ENCODE results near the gene FAT4. TPM values are rescaled to one million over a fixed set of nuclear protein-coding genes. Genes with fewer than 3 reads are reported as not detected.
A peak's percentile ranks its signal among the peaks of the same experiment; 100 is the strongest.

FAT4 gene
- total RNA-seq, 2 donors from 2014 or later, result 0.22 to 2.1 TPM

DNA sequence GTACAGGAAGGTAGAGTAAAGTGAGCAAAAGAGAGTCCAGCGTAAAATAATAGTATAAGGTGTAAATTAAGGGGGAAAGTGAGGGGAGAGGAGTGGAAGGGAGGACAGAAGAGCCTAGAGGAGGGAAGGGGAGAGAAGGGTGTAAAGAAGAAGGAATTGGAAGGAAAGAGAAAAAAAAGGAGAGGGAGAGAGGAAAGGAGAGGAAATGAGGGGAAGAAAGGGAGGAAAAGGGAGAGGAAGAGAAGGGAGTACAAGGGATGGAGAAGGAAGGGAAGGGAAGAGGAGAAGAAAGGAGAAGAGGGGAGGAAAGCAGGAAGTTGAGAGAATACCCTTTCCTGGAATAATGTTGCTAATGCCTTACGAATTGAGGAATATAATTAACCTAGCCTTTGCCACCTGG lies 3.3 kb upstream of the FAT4 start:
- H3K36me3 Mint-ChIP-seq (ENCODE audit: low read depth), result no peaks in the 10 kb centered on the region
- H3K4me3 Mint-ChIP-seq, result no peak overlapping the region
- no peak for TF ChIP-seq CTCF (conservative IDR thresholded peaks at IDR 0.05)

GRCh38 chr4:125313497-125313896 lies 1.3 kb upstream of the FAT4 start:
- H3K4me3 ChIP-seq (ENCODE audit: low read length), result no peak overlapping the region
- peaks cover 4% of the 10 kb centered on the region for H3K4me1 ChIP-seq (ENCODE audit: control insufficient read depth, insufficient read depth, low read length)
- DNase-seq, result peak; percentile 76
- peaks cover 13% of the 10 kb centered on the region for H3K4me1 Mint-ChIP-seq
- peaks cover 3% of the 10 kb centered on the region for H3K9me3 Mint-ChIP-seq
- TF ChIP-seq CTCF (conservative IDR thresholded peaks at IDR 0.05), result peak; percentile 97
- H3K27me3 ChIP-seq (ENCODE audit: control insufficient read depth, insufficient read depth, low read length, poor library complexity, severe bottlenecking), result peaks cover 25% of the 10 kb centered on the region
- H3K27ac ChIP-seq (ENCODE audit: low read depth, low read length), result no peak overlapping the region
- no peaks in the 10 kb centered on the region for H3K36me3 Mint-ChIP-seq (ENCODE audit: low read depth)
- no peak overlapping the region for H3K27ac Mint-ChIP-seq
- H3K27me3 Mint-ChIP-seq (ENCODE audit: insufficient read depth), result peaks cover 28% of the 10 kb centered on the region
- no peaks in the 10 kb centered on the region for H3K36me3 ChIP-seq (ENCODE audit: control insufficient read depth, insufficient read depth, low read length)
- no peak overlapping the region for H3K9ac ChIP-seq (ENCODE audit: extremely low read depth, low read length, poor library complexity, severe bottlenecking)
- WGBS, 2 experiments (ENCODE audit: insufficient coverage in 1 of 2, insufficient read length in 1 of 2), result 1 to 2% methylated on average over 4 to 6 of the region's 7 CpGs
- no peak overlapping the region for H3K4me3 Mint-ChIP-seq
- no peaks in the 10 kb centered on the region for H3K9me3 ChIP-seq (ENCODE audit: control insufficient read depth, low read length)

More for the DNA sequence above, 3.3 kb upstream of the FAT4 start:
- H3K4me1 Mint-ChIP-seq, result peaks cover 9% of the 10 kb centered on the region
- no peak overlapping the region for H3K27ac Mint-ChIP-seq
- H3K27ac ChIP-seq (ENCODE audit: low read depth, low read length), result no peak overlapping the region
- no peaks in the 10 kb centered on the region for H3K36me3 ChIP-seq (ENCODE audit: control insufficient read depth, insufficient read depth, low read length)
- WGBS, 2 experiments (ENCODE audit: insufficient coverage in 1 of 2, insufficient read length in 1 of 2), result 90 to 97% methylated on average over 1 to 2 of the region's 2 CpGs
- no peak for DNase-seq
- H3K9me3 Mint-ChIP-seq, result peaks cover 3% of the 10 kb centered on the region
- no peaks in the 10 kb centered on the region for H3K9me3 ChIP-seq (ENCODE audit: control insufficient read depth, low read length)
- H3K4me3 ChIP-seq (ENCODE audit: low read length), result no peak overlapping the region
- peaks cover 4% of the 10 kb centered on the region for H3K4me1 ChIP-seq (ENCODE audit: control insufficient read depth, insufficient read depth, low read length)
- H3K27me3 ChIP-seq (ENCODE audit: control insufficient read depth, insufficient read depth, low read length, poor library complexity, severe bottlenecking), result peaks cover 7% of the 10 kb centered on the region
- H3K27me3 Mint-ChIP-seq (ENCODE audit: insufficient read depth), result peaks cover 9% of the 10 kb centered on the region
- H3K9ac ChIP-seq (ENCODE audit: extremely low read depth, low read length, poor library complexity, severe bottlenecking), result no peak overlapping the region

DNA sequence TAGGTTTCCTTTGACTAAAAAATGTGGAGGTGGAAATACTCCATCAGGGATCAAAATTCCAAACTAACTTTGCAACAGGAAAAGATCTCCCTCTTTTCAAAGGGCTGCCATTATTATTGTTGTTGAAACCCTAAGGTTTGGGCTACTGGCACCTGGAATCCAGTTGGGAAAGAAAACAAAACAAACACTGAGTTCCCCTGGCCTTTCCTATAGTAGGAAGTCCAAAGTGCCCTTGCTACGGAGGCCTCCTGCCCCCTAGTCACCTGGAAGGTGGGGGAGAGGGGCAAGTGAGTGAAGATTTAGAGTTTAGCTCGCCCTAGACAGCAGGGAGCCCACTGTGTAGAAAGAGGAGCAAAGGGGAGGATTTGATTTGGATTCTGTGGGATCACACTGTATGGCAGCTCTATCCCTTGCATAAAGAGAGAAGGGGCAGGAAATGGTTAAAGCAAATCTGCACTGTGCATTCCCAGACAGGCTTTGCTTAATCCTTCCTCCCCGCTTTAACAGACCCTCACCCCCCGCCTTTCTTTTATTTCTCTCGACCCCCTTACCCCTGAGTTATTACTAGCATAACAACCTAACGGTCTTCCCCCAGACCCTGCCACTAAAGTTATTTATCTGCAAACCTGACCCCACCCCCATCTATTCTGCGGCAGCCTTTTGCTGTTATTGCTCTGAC lies 627 bp upstream of the FAT4 start:
- TF ChIP-seq CTCF (conservative IDR thresholded peaks at IDR 0.05), result no peak
- 12% methylated on average over 7 of the region's 7 CpGs; no CpG with 5 or more reads in 1 of the 2 experiments for WGBS, 2 experiments (ENCODE audit: insufficient coverage in 1 of 2, insufficient read length in 1 of 2)
- Mint-ChIP-seq H3K4me3 (peak overlapping the region; percentile 92), H3K4me1 (peaks cover 17% of the 10 kb centered on the region), H3K27ac (no peak overlapping the region), H3K27me3 (ENCODE audit: insufficient read depth) (peaks cover 31% of the 10 kb centered on the region), H3K36me3 (ENCODE audit: low read depth) (no peaks in the 10 kb centered on the region), H3K9me3 (peaks cover 3% of the 10 kb centered on the region)
- no peak overlapping the region for H3K9ac ChIP-seq (ENCODE audit: extremely low read depth, low read length, poor library complexity, severe bottlenecking)
- H3K36me3 ChIP-seq (ENCODE audit: control insufficient read depth, insufficient read depth, low read length), result no peaks in the 10 kb centered on the region
- peak overlapping the region; percentile 88 for H3K4me3 ChIP-seq (ENCODE audit: low read length)
- peaks cover 4% of the 10 kb centered on the region for H3K4me1 ChIP-seq (ENCODE audit: control insufficient read depth, insufficient read depth, low read length)
- H3K9me3 ChIP-seq (ENCODE audit: control insufficient read depth, low read length), result no peaks in the 10 kb centered on the region
- peak; percentile 70 for DNase-seq
- H3K27me3 ChIP-seq (ENCODE audit: control insufficient read depth, insufficient read depth, low read length, poor library complexity, severe bottlenecking), result peaks cover 25% of the 10 kb centered on the region
- H3K27ac ChIP-seq (ENCODE audit: low read depth, low read length), result peak overlapping the region; percentile 90
